HG03378 (cell line): ENCODE data around the gene ASPRV1.
"Not testable (repeated sequence)": the region's sequence is repeated elsewhere in the genome, so short reads cannot be mapped to it uniquely, and the experiment has no call there.

Experiments used
- ATAC-seq: cut with Tn5 transposase; IDR thresholded peaks from one replicate; pipeline ENCODE4 v1.9.1; 2021; ENCODE audit warnings: mild to moderate bottlenecking, moderate library complexity; ENCODE audit not compliant: unreplicated experiment

Gene ASPRV1

GRCh38 chr2:69961496-69961895 is at the start of gene ASPRV1:
Gene ASPRV1 (minus strand): TSS chr2:69961631. CDS start chr2:69961436, 195 bp downstream.
- ATAC-seq = no peak

DNA sequence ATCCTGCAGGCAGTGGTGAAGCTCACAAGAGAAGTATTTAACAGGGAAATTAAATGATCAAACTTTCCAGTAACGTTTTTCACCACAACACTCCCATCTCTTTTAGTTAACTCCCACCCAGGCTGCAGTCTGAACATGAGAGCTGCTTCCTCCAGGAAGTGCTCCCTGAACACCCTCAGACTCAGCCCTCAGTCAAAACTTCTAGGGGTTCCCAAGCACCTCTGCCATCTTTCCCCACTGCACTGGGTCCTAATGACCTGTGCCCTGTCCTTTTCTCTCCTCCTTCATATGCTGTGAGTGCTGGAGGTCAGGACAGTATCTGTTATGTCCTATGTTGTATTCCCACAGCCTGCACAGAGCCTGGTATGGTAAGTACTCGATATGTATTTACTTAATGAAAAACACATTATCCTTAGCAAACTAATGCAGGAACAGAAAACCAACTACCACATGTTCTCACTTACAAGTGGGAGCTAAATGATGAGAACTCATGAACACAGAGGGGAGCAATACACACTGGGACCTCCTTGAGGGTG is 49.2 kb upstream of the ASPRV1 start:
- ATAC-seq = no peak

- ATAC-seq = no peak
These were observed 48.5 kb upstream of the ASPRV1 start for GRCh38 chr2:70009762-70010575.

GRCh38 chr2:70008290-70008689 is 46.9 kb upstream of the ASPRV1 start:
- ATAC-seq = no peak

DNA sequence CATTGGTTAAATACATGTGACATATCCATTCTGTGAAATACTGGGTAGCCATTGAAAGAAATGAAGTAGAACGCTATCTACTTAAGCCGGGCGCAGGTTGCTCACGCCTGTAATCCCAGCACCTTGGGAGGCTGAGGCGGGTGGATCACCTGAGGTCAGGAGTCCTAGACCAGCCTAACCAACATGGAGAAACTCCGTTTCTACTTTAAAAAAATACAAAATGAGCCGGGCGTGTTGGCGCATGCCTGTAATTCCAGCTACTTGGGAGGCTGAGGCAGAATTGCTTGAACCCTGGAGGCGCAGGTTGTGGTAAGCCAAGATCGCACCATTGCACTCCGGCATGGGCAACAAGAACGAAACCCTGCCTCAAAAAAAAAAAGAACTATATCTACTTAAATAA is 45.7 kb upstream of the ASPRV1 start:
- ATAC-seq = no peak

- no peak for ATAC-seq
These were observed 45.0 kb upstream of the ASPRV1 start for GRCh38 chr2:70006447-70006784.

- no peak for ATAC-seq
These were observed 44.5 kb upstream of the ASPRV1 start for GRCh38 chr2:70005752-70006446.

- ATAC-seq = no peak
These were observed 43.8 kb upstream of the ASPRV1 start for GRCh38 chr2:70005216-70005615.

DNA sequence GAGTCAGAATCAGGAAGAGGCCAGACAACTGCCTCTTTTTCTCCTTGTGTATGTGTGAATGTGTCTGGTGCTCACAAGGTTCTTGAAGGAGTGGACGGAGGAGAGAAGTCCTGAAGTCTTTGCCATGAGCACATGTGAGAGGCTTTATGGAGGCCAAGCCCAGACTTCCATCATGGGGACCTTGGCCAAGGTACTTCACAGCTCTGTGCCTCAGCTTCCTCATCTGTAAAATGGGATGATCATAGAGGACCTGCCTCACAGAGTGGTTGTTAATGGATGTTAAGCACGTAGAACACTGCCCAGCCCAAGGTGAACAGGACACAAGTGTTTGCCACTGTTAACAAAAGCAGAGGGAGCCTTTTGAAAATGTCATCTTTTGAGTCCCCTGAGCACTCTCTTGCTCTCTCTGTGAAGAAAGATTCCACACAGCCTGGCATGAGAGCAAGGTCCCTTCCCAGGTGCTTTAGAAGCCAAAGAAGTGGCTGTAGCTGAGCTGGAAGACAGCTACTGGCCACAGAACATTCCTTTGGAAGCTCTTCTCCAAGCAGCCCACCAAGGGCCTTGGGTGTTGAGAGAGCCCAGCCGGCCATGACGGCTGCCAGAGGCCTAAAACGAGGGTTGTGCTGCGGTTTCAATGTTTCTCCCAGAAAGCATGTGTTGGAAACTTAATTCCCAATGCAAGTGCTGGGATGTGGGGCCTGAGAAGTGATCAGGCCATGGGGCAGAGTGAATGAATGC is 41.8 kb upstream of the ASPRV1 start:
- no peak for ATAC-seq

DNA sequence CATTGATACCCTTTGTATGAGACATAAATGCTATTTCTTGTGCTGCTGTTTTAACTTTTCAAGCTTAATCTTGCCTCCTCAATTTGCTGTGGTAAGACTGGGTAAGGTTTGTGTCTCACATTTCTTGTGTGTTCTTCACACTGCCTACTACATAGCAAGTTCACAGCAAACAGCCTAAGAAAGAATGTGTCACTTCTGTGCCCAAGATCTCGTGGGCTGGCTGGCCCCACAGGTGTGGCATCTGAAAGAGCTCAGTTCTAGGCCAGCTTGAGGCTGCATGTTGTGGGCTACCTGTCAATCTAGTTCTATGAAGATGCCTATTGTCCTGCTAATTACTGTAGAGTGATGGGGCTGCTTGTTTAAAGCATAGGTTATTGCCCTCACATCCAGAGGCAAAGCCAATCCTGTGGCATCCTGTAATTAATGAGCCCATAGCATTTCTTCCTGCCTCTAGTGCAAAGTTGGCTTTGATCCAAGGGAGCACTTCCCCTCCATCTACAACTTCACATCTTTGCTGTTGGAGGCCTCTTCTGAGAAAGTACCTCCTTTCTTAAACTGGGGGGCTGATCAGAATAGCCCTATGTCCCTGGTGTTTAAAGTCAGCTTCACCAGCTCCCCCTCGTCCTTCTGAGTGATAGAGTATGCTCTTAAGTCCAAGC is 40.9 kb upstream of the ASPRV1 start:
- ATAC-seq = no peak

GRCh38 chr2:70000529-70000928 is 39.1 kb upstream of the ASPRV1 start:
- not testable (repeated sequence) for ATAC-seq

GRCh38 chr2:69998761-69999160 is 37.3 kb upstream of the ASPRV1 start:
- ATAC-seq = no peak

GRCh38 chr2:69997015-69997830 is 35.8 kb upstream of the ASPRV1 start:
- ATAC-seq = no peak

GRCh38 chr2:69995511-69995910 is 34.1 kb upstream of the ASPRV1 start:
- ATAC-seq = no peak

DNA sequence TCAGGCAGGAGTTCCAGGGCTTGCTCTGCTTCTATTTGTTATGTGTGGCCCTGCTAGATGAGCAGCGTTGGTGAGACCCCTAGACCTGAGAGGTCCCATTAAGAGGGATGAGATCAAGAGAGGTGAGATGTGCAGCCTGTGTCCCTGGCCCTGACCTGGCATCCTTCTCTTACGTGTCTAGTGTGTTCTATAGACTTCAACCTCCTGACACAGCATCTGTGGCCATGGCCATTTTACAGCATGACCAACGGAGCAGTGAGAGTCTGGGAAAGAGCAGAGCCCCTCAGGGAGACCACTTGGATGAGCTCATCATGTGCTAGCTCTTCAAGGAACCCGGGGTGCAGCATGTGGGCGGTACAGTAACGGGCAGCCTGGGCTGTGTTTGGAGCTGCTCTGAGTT is 32.7 kb upstream of the ASPRV1 start:
- ATAC-seq = no peak

GRCh38 chr2:69993708-69994107 is 32.3 kb upstream of the ASPRV1 start:
- no peak for ATAC-seq

- no peak for ATAC-seq
These were observed 31.7 kb upstream of the ASPRV1 start for GRCh38 chr2:69993048-69993565.

DNA sequence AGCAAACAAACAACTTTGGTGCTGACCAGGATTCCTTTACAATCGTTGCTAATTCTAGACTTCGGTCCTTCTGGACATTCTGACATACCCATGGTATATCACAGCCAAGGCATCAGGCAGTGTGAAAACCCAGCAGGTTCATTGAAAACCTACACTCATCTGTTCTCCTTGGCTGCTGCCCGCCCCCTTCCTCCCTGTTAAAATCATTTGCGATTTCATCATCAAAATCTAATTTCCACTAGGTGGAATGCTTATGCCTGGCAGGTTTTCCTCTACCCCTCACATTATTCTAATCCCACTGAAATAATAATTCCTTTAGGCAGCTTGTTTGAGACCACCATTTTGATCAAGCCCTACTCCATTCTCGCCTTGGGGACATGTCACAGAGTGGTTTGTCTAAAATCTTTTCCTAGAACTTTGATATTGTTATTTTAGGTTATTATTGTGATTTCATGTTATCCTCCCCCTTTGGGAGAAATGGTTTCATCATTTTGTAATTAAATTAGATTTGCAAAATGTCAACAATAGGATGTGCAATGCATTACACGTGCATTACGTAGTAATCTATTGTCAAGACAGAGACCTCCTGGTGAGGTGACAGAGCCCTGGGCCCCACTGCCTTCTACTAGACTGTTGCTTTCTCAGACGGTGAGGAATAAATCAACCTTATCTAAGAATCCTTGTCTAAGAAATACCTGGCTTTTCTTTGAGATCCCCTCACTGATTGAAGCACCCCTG is 31.0 kb upstream of the ASPRV1 start:
- no peak for ATAC-seq

DNA sequence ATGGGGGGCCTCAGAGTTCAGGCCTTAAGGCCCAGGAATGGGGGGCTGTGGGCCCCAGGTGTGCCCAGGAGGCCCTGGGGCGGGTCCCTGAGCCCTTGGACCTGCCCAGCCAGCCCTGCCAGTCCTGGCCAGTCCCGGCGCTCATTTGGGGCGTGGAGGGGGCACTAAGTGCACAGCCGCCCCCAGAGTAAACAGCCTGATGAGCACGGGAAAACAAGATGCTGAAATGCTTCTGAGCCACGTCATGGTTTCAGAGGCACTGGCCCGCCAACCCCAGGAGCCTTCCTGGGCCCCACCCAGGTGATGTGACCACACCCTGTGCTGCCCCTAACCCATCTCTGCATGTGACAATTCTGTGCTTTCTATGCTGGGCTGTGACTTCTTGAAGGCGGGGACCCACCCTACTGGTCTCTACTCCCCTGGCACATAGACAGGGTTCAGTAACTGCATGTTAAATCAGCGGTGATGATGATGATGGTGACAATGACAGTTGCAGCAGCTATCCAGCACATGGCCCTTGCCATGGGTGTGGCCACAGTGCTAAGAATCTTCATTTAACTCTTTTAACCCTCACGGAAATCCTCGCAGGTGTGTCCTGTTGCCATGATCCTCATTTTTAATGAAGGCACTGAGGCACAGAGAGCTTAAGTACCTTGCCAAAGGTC is 28.1 kb upstream of the ASPRV1 start:
- no peak for ATAC-seq
